Neural cell (in vitro differentiated cells): ENCODE data around the gene HMX1. TPM values are rescaled to one million over a fixed set of nuclear protein-coding genes. Genes with fewer than 3 reads are reported as not detected.

Source experiments
- H2AFZ ChIP-seq: fragments of 200-600, 300-800 bp; sonication (generic), shearing (Covaris generic); 2 replicates; pipeline ENCODE4 v1.6.0; 2014; ENCODE audit warnings: low read depth, mild to moderate bottlenecking, antibody characterized with exemption, low read length, moderate library complexity
- H3F3A ChIP-seq: fragments of 200-600 bp; shearing (Covaris generic); 2 replicates; pipeline ENCODE4 v1.6.1; 2016; ENCODE audit warnings: mild to moderate bottlenecking, moderate library complexity, mixed read lengths, antibody characterized with exemption, low read length; ENCODE audit not compliant: insufficient read depth, poor library complexity, severe bottlenecking
- H3K27ac ChIP-seq: fragments of 200-600, 300-800 bp; sonication (generic), shearing (Covaris generic); 2 replicates; pipeline ENCODE4 v1.5.1; 2014; ENCODE audit warnings: mild to moderate bottlenecking, low read length, moderate library complexity
- H3K27me3 ChIP-seq: fragments of 300-800, 200-600 bp; sonication (generic), shearing (Covaris generic); 2 replicates; pipeline ENCODE4 v1.6.0; 2014; ENCODE audit warnings: mild to moderate bottlenecking, low read depth, low read length, moderate library complexity; ENCODE audit not compliant: insufficient read depth
- H3K36me3 ChIP-seq: fragments of 300-800, 200-600 bp; sonication (generic), shearing (Covaris generic); 2 replicates; pipeline ENCODE4 v1.5.1; 2014; ENCODE audit warnings: mild to moderate bottlenecking, antibody characterized with exemption, low read length, moderate library complexity; ENCODE audit not compliant: insufficient read depth
- H3K4me2 ChIP-seq: fragments of 300-800, 200-600 bp; sonication (generic), shearing (Covaris generic); 2 replicates; pipeline ENCODE4 v1.6.0; 2014; ENCODE audit warnings: mild to moderate bottlenecking, low read length
- H3K4me3 ChIP-seq: fragments of 300-800, 200-600 bp; sonication (generic), shearing (Covaris generic); 2 replicates; pipeline ENCODE4 v1.5.1; 2014; ENCODE audit warnings: mild to moderate bottlenecking, low read length, moderate library complexity
- H3K79me2 ChIP-seq: fragments of 200-600 bp; shearing (Covaris generic); replicated peaks from 2 replicates; pipeline ENCODE4 v1.6.0; 2014; ENCODE audit warnings: mild to moderate bottlenecking, low read length, moderate library complexity; ENCODE audit not compliant: insufficient read depth
- H3K9ac ChIP-seq: fragments of 300-800, 200-600 bp; sonication (generic), shearing (Covaris generic); 2 replicates; pipeline ENCODE4 v1.6.1; 2016; ENCODE audit warnings: mild to moderate bottlenecking, low read length, mixed read lengths
- H3K9me2 ChIP-seq: fragments of 200-600 bp; shearing (Covaris generic); 2 replicates; pipeline ENCODE4 v1.6.1; 2016; ENCODE audit warnings: mild to moderate bottlenecking, low read length, mixed read lengths; ENCODE audit not compliant: insufficient read depth
- H3K9me3 ChIP-seq: fragments of 200-600, 300-800 bp; sonication (generic), shearing (Covaris generic); 2 replicates; pipeline ENCODE4 v1.6.1; 2016; ENCODE audit warnings: mild to moderate bottlenecking, mixed run types, low read length, moderate library complexity, mixed read lengths
- H4K20me1 ChIP-seq: fragments of 200-600 bp; shearing (Covaris generic); 2 replicates; pipeline ENCODE4 v1.6.1; 2016; ENCODE audit warnings: mild to moderate bottlenecking, mixed run types; ENCODE audit not compliant: insufficient read depth
- EP300 ChIP-seq: fragments of 450-650 bp; conservative IDR thresholded peaks from 2 replicates; pipeline ENCODE4 v1.6.1; 2014; ENCODE audit warnings: antibody characterized with exemption, mild to moderate bottlenecking, moderate library complexity; ENCODE audit not compliant: poor library complexity, severe bottlenecking
- EZH2 ChIP-seq: fragments of 200-600, 300-800 bp; shearing (Covaris generic), sonication (generic); IDR thresholded peaks from 2 replicates; pipeline ENCODE4 v1.6.1; 2014; ENCODE audit warnings: antibody characterized with exemption, low read length, borderline replicate concordance, mild to moderate bottlenecking; ENCODE audit not compliant: insufficient read depth, poor library complexity, severe bottlenecking
- MXI1 ChIP-seq: fragments of 450-650 bp; conservative IDR thresholded peaks from 2 replicates; pipeline ENCODE4 v1.6.1; 2014; ENCODE audit warnings: antibody characterized with exemption, mild to moderate bottlenecking; ENCODE audit not compliant: poor library complexity, severe bottlenecking
- POLR2AphosphoS5 ChIP-seq: IDR thresholded peaks from 2 replicates; pipeline ENCODE4 v1.6.1; 2012
- RAD21 ChIP-seq: fragments of 450-650 bp; conservative IDR thresholded peaks from 2 replicates; pipeline ENCODE4 v1.6.1; 2014; ENCODE audit warnings: antibody characterized with exemption, mild to moderate bottlenecking, moderate library complexity
- SMC3 ChIP-seq: fragments of 450-650 bp; conservative IDR thresholded peaks from 2 replicates; pipeline ENCODE4 v1.6.1; 2014; ENCODE audit warnings: antibody characterized with exemption, mild to moderate bottlenecking, moderate library complexity; ENCODE audit not compliant: poor library complexity
- TAF1 ChIP-seq: IDR thresholded peaks from 2 replicates; pipeline ENCODE4 v1.6.1; 2012; ENCODE audit warnings: low read depth
- polyA plus RNA-seq: library from polyadenylated mRNA; depleted of rRNA; stranded (reverse); fragments of >200 nt; gene quantifications from 2 replicates; pipeline ENCODE4 v1.2.3, GENCODE V29; 2014
- TF ChIP-seq, protein P1 (sequence below): fragments of 450-650 bp; IDR thresholded peaks from 2 replicates; pipeline ENCODE4 v1.5.1; 2014; ENCODE audit warnings: antibody characterized with exemption, mild to moderate bottlenecking, moderate library complexity; ENCODE audit not compliant: poor library complexity, severe bottlenecking
- TF ChIP-seq, protein P2 (sequence below): IDR thresholded peaks from 2 replicates; pipeline ENCODE4 v1.6.1; 2012; ENCODE audit warnings: borderline replicate concordance

Gene HMX1
- polyA plus RNA-seq, 1 donor from 2014 or later = 0.89 TPM

DNA sequence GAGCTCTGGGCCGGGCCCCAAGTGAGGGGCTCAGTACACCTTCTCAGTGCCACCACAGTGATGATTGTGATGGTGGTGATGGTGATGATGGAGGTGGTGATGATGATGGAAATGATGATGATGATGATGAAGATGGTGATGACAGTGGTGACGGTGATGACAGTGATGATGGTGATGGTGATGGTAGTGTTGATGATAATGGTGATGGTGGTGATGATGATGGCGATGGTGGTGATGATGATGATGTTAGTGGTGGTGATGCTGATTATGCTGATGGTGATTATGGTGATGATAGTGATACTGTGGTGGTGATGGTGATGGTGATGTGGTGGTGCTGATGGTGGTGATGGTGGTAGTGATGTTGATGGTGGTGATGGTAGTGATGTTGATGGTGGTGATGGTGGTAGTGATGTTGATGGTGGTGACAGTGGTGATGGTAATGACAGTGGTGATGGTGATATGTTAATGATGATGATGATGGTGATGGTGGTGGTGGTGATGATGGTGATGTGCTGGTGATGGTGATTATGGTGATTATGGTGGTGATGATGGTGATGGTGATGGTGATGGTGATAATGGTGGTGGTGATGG is 29.9 kb downstream of the HMX1 start:
- Histone ChIP-seq H3F3A (no peaks in the 10 kb centered on the region), H3K79me2 (no peaks in the 10 kb centered on the region), H2AFZ (no peak overlapping the region), H3K27ac (no peak overlapping the region), H3K9me3 (peaks cover 8% of the 10 kb centered on the region), H3K9me2 (no peaks in the 10 kb centered on the region), H3K27me3 (no peaks in the 10 kb centered on the region), H3K9ac (no peak overlapping the region), H3K4me3 (no peak overlapping the region), H4K20me1 (no peaks in the 10 kb centered on the region), H3K4me2 (no peak overlapping the region), H3K36me3 (no peaks in the 10 kb centered on the region)
- TF ChIP-seq, protein P1, sequence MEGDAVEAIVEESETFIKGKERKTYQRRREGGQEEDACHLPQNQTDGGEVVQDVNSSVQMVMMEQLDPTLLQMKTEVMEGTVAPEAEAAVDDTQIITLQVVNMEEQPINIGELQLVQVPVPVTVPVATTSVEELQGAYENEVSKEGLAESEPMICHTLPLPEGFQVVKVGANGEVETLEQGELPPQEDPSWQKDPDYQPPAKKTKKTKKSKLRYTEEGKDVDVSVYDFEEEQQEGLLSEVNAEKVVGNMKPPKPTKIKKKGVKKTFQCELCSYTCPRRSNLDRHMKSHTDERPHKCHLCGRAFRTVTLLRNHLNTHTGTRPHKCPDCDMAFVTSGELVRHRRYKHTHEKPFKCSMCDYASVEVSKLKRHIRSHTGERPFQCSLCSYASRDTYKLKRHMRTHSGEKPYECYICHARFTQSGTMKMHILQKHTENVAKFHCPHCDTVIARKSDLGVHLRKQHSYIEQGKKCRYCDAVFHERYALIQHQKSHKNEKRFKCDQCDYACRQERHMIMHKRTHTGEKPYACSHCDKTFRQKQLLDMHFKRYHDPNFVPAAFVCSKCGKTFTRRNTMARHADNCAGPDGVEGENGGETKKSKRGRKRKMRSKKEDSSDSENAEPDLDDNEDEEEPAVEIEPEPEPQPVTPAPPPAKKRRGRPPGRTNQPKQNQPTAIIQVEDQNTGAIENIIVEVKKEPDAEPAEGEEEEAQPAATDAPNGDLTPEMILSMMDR = no peak
- TF ChIP-seq POLR2AphosphoS5 (no peak), SMC3 (no peak), TAF1 (no peak), EP300 (no peak), EZH2 (no peak)
- TF ChIP-seq, protein P2, sequence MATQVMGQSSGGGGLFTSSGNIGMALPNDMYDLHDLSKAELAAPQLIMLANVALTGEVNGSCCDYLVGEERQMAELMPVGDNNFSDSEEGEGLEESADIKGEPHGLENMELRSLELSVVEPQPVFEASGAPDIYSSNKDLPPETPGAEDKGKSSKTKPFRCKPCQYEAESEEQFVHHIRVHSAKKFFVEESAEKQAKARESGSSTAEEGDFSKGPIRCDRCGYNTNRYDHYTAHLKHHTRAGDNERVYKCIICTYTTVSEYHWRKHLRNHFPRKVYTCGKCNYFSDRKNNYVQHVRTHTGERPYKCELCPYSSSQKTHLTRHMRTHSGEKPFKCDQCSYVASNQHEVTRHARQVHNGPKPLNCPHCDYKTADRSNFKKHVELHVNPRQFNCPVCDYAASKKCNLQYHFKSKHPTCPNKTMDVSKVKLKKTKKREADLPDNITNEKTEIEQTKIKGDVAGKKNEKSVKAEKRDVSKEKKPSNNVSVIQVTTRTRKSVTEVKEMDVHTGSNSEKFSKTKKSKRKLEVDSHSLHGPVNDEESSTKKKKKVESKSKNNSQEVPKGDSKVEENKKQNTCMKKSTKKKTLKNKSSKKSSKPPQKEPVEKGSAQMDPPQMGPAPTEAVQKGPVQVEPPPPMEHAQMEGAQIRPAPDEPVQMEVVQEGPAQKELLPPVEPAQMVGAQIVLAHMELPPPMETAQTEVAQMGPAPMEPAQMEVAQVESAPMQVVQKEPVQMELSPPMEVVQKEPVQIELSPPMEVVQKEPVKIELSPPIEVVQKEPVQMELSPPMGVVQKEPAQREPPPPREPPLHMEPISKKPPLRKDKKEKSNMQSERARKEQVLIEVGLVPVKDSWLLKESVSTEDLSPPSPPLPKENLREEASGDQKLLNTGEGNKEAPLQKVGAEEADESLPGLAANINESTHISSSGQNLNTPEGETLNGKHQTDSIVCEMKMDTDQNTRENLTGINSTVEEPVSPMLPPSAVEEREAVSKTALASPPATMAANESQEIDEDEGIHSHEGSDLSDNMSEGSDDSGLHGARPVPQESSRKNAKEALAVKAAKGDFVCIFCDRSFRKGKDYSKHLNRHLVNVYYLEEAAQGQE = no peak

DNA sequence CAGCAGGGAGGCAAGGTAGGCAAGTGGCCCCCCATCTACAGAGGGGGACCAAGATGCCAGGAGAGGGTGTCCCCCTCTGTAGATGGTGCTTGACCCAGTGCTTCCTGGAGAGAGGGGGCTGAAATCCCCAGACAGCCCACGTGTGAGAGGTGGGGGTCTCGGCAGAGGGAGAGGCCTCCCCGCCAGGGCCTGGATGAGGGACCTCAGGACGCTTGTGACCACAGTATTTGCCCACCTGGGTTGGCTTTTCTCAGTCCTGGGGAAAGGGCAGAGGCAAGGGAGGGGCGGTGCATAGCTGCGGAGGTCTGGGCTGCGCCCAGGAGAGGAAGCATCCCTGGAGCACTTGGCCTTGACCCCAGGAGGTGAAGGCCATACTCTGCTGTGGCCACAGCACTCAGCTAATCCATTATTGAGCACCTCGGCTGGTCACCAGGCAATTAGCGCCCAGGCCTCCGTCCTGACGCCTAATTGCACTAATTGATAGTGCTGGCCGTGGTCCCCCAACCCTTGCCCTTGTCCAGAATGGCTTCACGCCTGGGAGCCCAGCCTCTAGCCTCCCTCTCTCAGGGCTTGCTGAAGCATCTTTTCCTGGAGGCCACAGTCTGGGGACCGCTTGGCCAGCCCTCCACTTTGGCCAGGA is 30.7 kb downstream of the HMX1 start:
- Histone ChIP-seq H3K79me2 (no peaks in the 10 kb centered on the region), H3K4me3 (no peak overlapping the region), H2AFZ (no peak overlapping the region), H3K4me2 (no peak overlapping the region), H3K9me3 (peaks cover 8% of the 10 kb centered on the region), H3K27me3 (no peaks in the 10 kb centered on the region), H3K27ac (no peak overlapping the region), H4K20me1 (no peaks in the 10 kb centered on the region), H3F3A (no peaks in the 10 kb centered on the region), H3K9ac (no peak overlapping the region), H3K36me3 (no peaks in the 10 kb centered on the region), H3K9me2 (no peaks in the 10 kb centered on the region)
- no peak for TF ChIP-seq RAD21
- TF ChIP-seq MXI1 = no peak
- TF ChIP-seq, protein P1 = no peak
- TF ChIP-seq EZH2 = no peak
- no peak for TF ChIP-seq TAF1
- no peak for TF ChIP-seq POLR2AphosphoS5
- TF ChIP-seq, protein P2 = no peak
- TF ChIP-seq EP300 = no peak
- no peak for TF ChIP-seq SMC3
